GM12878 (cell line): ENCODE measurements around the gene ZBTB6. TPM values are rescaled to one million over a fixed set of nuclear protein-coding genes. Genes with fewer than 3 reads are reported as not detected.

Source experiments
- ATAC-seq: fragments of 200-7000 bp; cut with Tn5 transposase; 3 replicates; pipeline ENCODE4 v1.9.1; 2020; ENCODE audit warnings: mild to moderate bottlenecking, moderate library complexity
- BruUV-seq: library from RNA; stranded (reverse); fragments of 400-500 nt; replicated peaks from 2 replicates; lab custom pipeline; 2021; lab: Mats Ljungman, UMichigan
- CTCF ChIA-PET: fragments of 300-600 bp; sonication (Branson Sonifier 250); formaldehyde crosslinking; extraction: SDS; loops from one replicate; lab custom pipeline; 2021; ENCODE audit warnings: inconsistent platforms; lab: Yijun Ruan, JAX
- POLR2A ChIA-PET: fragments of 350-600 bp; formaldehyde crosslinking; extraction: SDS; loops from one replicate; lab custom pipeline; 2021; ENCODE audit warnings: inconsistent platforms; lab: Charles Lee
- RAD21 ChIA-PET: fragments of 300-600 bp; sonication (Branson Sonifier 250); formaldehyde crosslinking; loops from one replicate; lab custom pipeline; 2023; ENCODE audit warnings: antibody characterized with exemption; ENCODE audit not compliant: unreplicated experiment; lab: Charles Lee
- SMC1A ChIA-PET: fragments of 300-600 bp; sonication (Branson Sonifier 250); formaldehyde crosslinking; loops from one replicate; lab custom pipeline; 2023; ENCODE audit not compliant: unreplicated experiment, uncharacterized antibody; lab: Charles Lee
- DNase-seq: peaks from one replicate; pipeline ENCODE4 v3.0.0-alpha.2; 2011; ENCODE audit warnings: low read depth, low spot score
- FAIRE-seq: peaks from 3 replicates; lab custom pipeline; 2011; peaks lifted over from hg19 to GRCh38; lab: Jason Lieb, UNC
- H2AFZ ChIP-seq: 2 replicates; pipeline ENCODE4 v1.6.0; 2011; ENCODE audit warnings: low read depth, low read length, control low read depth; ENCODE audit not compliant: control insufficient read depth
- H3K27ac ChIP-seq: 2 replicates; pipeline ENCODE4 v1.5.1; 2011; ENCODE audit warnings: control low read depth; ENCODE audit not compliant: control insufficient read depth, insufficient read depth
- H3K27me3 ChIP-seq, 2 experiments: replicated peaks in 1 of 2; 2 replicates each; pipeline versions ENCODE4 v1.6.0 to v1.6.1; 2011; ENCODE audit warnings: low read length in 1 of 2; ENCODE audit not compliant: control insufficient read depth in 2 of 2, insufficient read depth in 2 of 2
- H3K36me3 ChIP-seq, 2 experiments: 2 replicates each; pipeline ENCODE4 v1.5.1; 2011; ENCODE audit warnings: low read length in 1 of 2; ENCODE audit not compliant: control insufficient read depth in 2 of 2, insufficient read depth in 2 of 2
- H3K4me1 ChIP-seq: 2 replicates; pipeline ENCODE4 v1.6.1; 2011; ENCODE audit warnings: mild to moderate bottlenecking, low read length, moderate library complexity, mixed read lengths; ENCODE audit not compliant: control insufficient read depth, insufficient read depth
- H3K4me2 ChIP-seq: 2 replicates; pipeline ENCODE4 v1.6.0; 2011; ENCODE audit warnings: control low read depth; ENCODE audit not compliant: control insufficient read depth, insufficient read depth
- H3K4me3 ChIP-seq: fragments of 200-600 bp; sonication (generic); 2 replicates; pipeline ENCODE4 v1.5.1; 2016
- H3K79me2 ChIP-seq: 2 replicates; pipeline ENCODE4 v1.6.0; 2011; ENCODE audit warnings: low read length; ENCODE audit not compliant: control insufficient read depth, insufficient read depth
- H3K9ac ChIP-seq: 2 replicates; pipeline ENCODE4 v1.8.0; 2011; ENCODE audit warnings: low read length, control low read depth, mixed read lengths; ENCODE audit not compliant: control insufficient read depth, insufficient read depth
- H3K9me3 ChIP-seq: replicated peaks from 3 replicates; pipeline ENCODE4 v1.5.1; 2011; ENCODE audit warnings: mild to moderate bottlenecking, low read length; ENCODE audit not compliant: control insufficient read depth, insufficient read depth
- H4K20me1 ChIP-seq: 2 replicates; pipeline ENCODE4 v1.6.0; 2011; ENCODE audit not compliant: control insufficient read depth, insufficient read depth
- ATF7 ChIP-seq: fragments of 450-650 bp; IDR thresholded peaks from 2 replicates; pipeline ENCODE4 v1.6.1; 2016; ENCODE audit warnings: low read depth, mild to moderate bottlenecking
- DPF2 ChIP-seq: fragments of 450-650 bp; IDR thresholded peaks from 2 replicates; pipeline ENCODE4 v1.6.1; 2017; ENCODE audit warnings: mild to moderate bottlenecking
- E4F1 ChIP-seq: fragments of 450-650 bp; IDR thresholded peaks from 2 replicates; pipeline ENCODE4 v1.6.1; 2018; ENCODE audit warnings: borderline replicate concordance, mild to moderate bottlenecking; ENCODE audit not compliant: partially characterized antibody
- EED ChIP-seq: sonication (generic); IDR thresholded peaks from 2 replicates; pipeline ENCODE4 v1.6.1; 2016; ENCODE audit warnings: antibody characterized with exemption, low read depth
- EZH2 ChIP-seq: IDR thresholded peaks from 2 replicates; pipeline ENCODE4 v1.6.1; 2012; ENCODE audit warnings: low read depth, mild to moderate bottlenecking, control low read depth, inconsistent platforms, low read length, borderline replicate concordance; ENCODE audit not compliant: control insufficient read depth
- GATAD2B ChIP-seq: fragments of 450-650 bp; conservative IDR thresholded peaks from 2 replicates; pipeline ENCODE4 v1.6.1; 2017; ENCODE audit warnings: low read depth, mild to moderate bottlenecking, moderate library complexity
- IRF3 ChIP-seq: fragments of 450-650 bp; IDR thresholded peaks from 2 replicates; pipeline ENCODE4 v1.6.1; 2014; ENCODE audit warnings: mild to moderate bottlenecking
- KAT2A ChIP-seq: conservative IDR thresholded peaks from 2 replicates; pipeline ENCODE4 v1.6.1; 2011; ENCODE audit warnings: low read depth, low read length; ENCODE audit not compliant: control insufficient read depth
- PBX3 ChIP-seq: IDR thresholded peaks from 2 replicates; pipeline ENCODE4 v1.6.1; 2011; ENCODE audit warnings: mild to moderate bottlenecking, low read depth, low read length, moderate library complexity; ENCODE audit not compliant: insufficient replicate concordance
- RB1 ChIP-seq: fragments of 450-650 bp; formaldehyde crosslinking; IDR thresholded peaks from 2 replicates; pipeline ENCODE4 v1.6.1; 2017; ENCODE audit warnings: mild to moderate bottlenecking, borderline replicate concordance
- REST ChIP-seq: IDR thresholded peaks from 2 replicates; pipeline ENCODE4 v1.6.1; 2012; ENCODE audit warnings: mild to moderate bottlenecking, low read depth, low read length
- SREBF1 ChIP-seq: IDR thresholded peaks from 2 replicates; pipeline ENCODE4 v1.6.1; 2012; ENCODE audit warnings: mild to moderate bottlenecking, low read length
- USF1 ChIP-seq: IDR thresholded peaks from 2 replicates; pipeline ENCODE4 v1.6.1; 2011; ENCODE audit warnings: borderline replicate concordance, low read depth, mild to moderate bottlenecking, moderate library complexity, mixed read lengths, low read length; ENCODE audit not compliant: insufficient read depth; ENCODE audit errors: extremely low read length
- ZBED1 ChIP-seq: IDR thresholded peaks from 2 replicates; pipeline ENCODE4 v1.6.1; 2016; ENCODE audit warnings: borderline replicate concordance
- WGBS: methylation state at CpG from one replicate; pipeline ENCODE4 v1.1.6; 2016; ENCODE audit warnings: low lambda C conversion rate; ENCODE audit not compliant: insufficient replicate concordance, insufficient coverage; ENCODE audit errors: missing lambda C conversion rate; 5-methylcytosine and 5-hydroxymethylcytosine counted together
- in situ Hi-C: fragments of 300-500 bp; cut with MboI; formaldehyde crosslinking; loops from 9 replicates; pipeline ENCODE4 v1.14.3; 2018; ENCODE audit warnings: mixed read lengths
- intact Hi-C: fragments of 100-400 bp; cut with micrococcal nuclease; formaldehyde crosslinking; loops from one replicate; pipeline ENCODE4 v1.14.2; 2022; ENCODE audit not compliant: unreplicated experiment
- polyA plus RNA-seq, 11 experiments: library from polyadenylated mRNA; depleted of rRNA in 4 of 11; unstranded in 6 of 11; stranded (reverse) in 5 of 11; fragments of >200 nt; fragmentation: Nextera tagmentation in 4 of 11; fragmentation: Illumina TruSeq in 1 of 11; extraction: Ambion mirVana in 4 of 11; extraction: Trizol in 1 of 11; gene quantifications; 1 replicate in 1 of 11; 2 replicates in 10 of 11; pipeline versions ENCODE4 v1.2.1 to v1.2.3, GENCODE V29; 2011 to 2016; ENCODE audit warnings: inconsistent platforms in 2 of 11, missing spikeins in 2 of 11, low read depth in 1 of 11
- total RNA-seq, 4 experiments: library from RNA; depleted of rRNA in 3 of 4; stranded (reverse); fragments of >200 nt in 3 of 4; fragmentation: Illumina TruSeq in 1 of 4; extraction: Trizol in 1 of 4; gene quantifications; 2 replicates each; pipeline versions ENCODE4 v1.2.1 to v1.2.3, GENCODE V29; 2013 to 2021

ZBTB6 gene
- total and polyA plus RNA-seq, 10 of the 15 experiments (the other 5 are each of a cell fraction or from before 2014, with no cell fraction given): 1.7 to 11.5 (median 7.0) TPM

DNA sequence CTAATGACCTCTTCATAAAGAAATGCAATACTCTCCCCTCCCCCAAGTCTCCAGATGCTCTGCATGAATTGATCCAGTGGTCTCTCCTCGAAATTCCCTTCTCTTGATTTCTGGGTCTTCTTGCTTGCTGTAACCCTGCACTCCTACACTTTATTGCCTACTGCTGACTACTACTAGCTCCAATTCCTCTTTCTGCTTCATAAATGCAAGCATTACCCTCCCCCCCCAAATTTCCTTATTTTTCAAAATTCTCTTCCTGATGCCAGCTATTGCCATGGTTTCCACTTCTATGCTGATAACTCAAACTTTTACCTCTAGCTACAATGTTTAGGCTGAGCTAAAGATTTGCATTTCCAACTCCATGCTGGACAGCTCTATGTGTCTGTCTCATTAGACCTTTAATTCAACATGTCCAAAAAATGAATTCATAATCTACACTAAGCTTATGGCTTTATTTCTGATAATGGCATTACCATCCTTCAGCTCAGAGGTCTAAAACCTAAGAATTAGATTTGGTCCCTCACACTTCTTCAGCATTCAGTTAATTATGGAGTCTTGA lies 16.8 kb upstream of the ZBTB6 start:
- 94% methylated on average over 1 of the region's 1 CpG for WGBS
- SMC1A ChIA-PET: interaction anchor here (0.7 to 4.1 kb wide), 12 partner anchors 10 to 420 kb away, joined by 3 to 20 read pairs (median 4); partner anchors contain the start of genes RABGAP1 and ZBTB6
- no peaks in the 10 kb centered on the region for H3K36me3 ChIP-seq
- peak overlapping the region; percentile 95 for H3K4me2 ChIP-seq
- intact Hi-C loops: no loop called here
- no peak for FAIRE-seq
- in situ Hi-C loops: no loop called here
- H3K79me2 ChIP-seq: peaks cover 55% of the 10 kb centered on the region
- POLR2A ChIA-PET: interaction anchor here (0.5 to 4.7 kb wide), 4 partner anchors 11 to 26 kb away, joined by 3 to 41 read pairs (median 14); partner anchors contain the start of genes RABGAP1, RC3H2 and ZBTB6
- H2AFZ ChIP-seq: no peak overlapping the region
- ATAC-seq: no peak
- H3K4me3 ChIP-seq: peak overlapping the region; percentile 27; the same call in 1 of the 2 replicates
- CTCF ChIA-PET: interaction anchor here (1.0 to 2.0 kb wide), 6 partner anchors 11 to 68 kb away, joined by 3 to 7 read pairs (median 4); partner anchors contain the start of gene RABGAP1
- H4K20me1 ChIP-seq: no peaks in the 10 kb centered on the region
- no peaks in the 10 kb centered on the region for H3K27me3 ChIP-seq
- no peaks in the 10 kb centered on the region for H3K9me3 ChIP-seq
- no peak for DNase-seq
- H3K4me1 ChIP-seq: peaks cover 4% of the 10 kb centered on the region
- no TSS peak for BruUV-seq
- no peak overlapping the region for H3K9ac ChIP-seq
- RAD21 ChIA-PET: interaction anchor here (0.9 to 3.6 kb wide), 5 partner anchors 11 to 61 kb away, joined by 4 to 34 read pairs (median 5); partner anchors contain the start of genes RABGAP1, RC3H2 and ZBTB6
- no peak overlapping the region for H3K27ac ChIP-seq
- TF ChIP-seq IRF3 (no peak), E4F1 (no peak), GATAD2B (no peak), DPF2 (no peak), SREBF1 (no peak), REST (no peak), KAT2A (no peak), PBX3 (no peak), ATF7 (no peak), USF1 (no peak), EZH2 (no peak), EED (no peak), ZBED1 (no peak), RB1 (no peak)
